Measurements from ENCODE around the gene TBC1D4. TPM values are rescaled to one million over a fixed set of nuclear protein-coding genes. Genes with fewer than 3 reads are reported as not detected.
A peak's percentile ranks its signal among the peaks of the same experiment; 100 is the strongest.

The TBC1D4 gene
- total RNA-seq, 1 donor from 2014 or later, result 19.8 TPM

DNA sequence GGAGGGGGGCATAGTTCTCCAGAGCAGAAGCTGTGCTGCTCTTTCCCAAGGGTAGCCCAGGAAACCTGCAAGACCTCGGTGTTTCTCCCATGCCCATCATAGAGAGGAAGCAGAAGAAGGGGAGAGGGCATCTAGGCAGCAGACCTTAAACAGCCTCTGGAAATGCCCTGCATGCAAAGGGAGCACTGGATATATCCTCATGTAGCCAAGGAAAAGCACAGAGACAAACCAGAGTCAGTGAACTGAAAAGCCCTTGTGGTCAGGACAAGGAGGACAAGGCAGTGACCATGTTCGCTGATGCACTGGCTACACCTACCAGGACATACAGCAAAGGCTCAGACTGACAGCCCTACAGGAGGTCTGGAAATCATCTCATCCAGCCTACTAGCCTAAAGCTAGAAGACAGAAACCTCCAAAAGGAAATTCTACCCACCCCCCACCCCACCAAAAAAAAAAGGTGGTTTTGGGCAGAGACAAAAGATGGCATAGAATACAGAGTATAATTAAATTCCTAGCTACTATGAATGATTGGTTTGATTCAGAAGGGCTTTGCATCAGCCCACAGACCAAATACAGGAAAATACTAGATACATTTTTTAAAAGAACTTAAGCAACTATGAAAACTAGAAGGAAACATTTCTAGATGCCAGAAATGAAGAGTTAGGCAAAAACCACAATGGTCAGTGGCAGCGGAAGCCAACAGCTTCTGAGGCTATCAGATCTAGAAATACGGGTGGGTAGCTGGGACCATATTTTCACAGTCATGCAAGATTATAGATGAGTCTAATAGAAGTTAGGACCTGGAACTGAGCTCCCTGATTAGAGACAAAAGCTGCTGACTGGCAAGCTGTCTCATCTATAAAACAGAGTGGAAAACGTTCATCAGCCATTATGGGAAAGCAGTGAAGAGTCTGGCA lies 4.4 kb upstream of the TBC1D4 start:
- H3K9ac ChIP-seq (ENCODE audit: low read depth in 1 of 3, low read length in 3 of 3), result no peak overlapping the region
- H3K27me3 ChIP-seq (ENCODE audit: control insufficient read depth in 3 of 3, insufficient read depth in 3 of 3, low read length in 3 of 3), result no peaks in the 10 kb centered on the region
- no peak overlapping the region for H3K27ac ChIP-seq (ENCODE audit: low read depth, low read length)
- H3K36me3 ChIP-seq (ENCODE audit: control insufficient read depth in 3 of 3, insufficient read depth in 3 of 3, low read length in 3 of 3), result no peaks in the 10 kb centered on the region
- H3K4me3 ChIP-seq (ENCODE audit: low read length in 3 of 3), result no peak overlapping the region
- H3K4me1 ChIP-seq (ENCODE audit: control insufficient read depth in 3 of 3, insufficient read depth in 3 of 3, low read length in 3 of 3), result peaks cover 0 to 3% (median 0%) of the 10 kb centered on the region in 3 donors
- no peaks in the 10 kb centered on the region for H3K9me3 ChIP-seq (ENCODE audit: control insufficient read depth in 3 of 3, low read length in 3 of 3)

DNA sequence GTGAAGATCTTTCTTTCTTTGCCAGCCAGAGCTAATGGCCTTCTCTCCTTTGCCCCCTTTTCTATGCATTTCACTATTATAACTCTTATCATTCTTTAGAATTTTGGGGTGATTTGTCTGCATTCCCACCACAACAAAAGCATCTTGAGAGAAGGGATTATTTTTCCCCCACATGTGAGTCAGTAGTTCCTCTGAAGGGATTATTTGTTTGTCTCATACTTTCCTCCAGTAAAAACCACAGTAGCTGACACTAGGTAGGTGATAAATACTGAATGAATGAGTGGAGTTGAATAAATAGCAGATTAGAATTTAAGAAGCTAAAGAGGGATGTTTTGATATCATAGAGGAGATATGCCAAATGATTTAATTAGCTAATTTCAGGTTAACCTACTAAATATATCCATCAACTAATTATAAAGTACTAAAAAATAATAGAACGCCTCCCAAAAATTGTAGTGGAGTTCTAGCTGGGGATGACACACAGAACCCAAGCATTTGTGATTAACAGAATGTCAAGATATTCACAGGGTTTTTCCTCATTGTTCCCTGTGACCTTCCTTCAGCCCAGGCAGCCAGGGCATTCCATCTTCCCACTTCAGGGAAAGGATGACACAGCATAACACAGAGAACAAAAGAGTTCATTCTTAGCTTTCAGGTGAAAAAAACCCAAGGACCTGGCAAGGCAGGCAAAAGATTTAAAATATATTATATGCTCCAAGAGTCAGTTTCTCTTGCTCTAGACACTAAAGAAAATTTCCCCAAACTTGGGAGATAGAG lies 3.5 kb upstream of the TBC1D4 start:
- H3K9me3 ChIP-seq (ENCODE audit: control insufficient read depth in 3 of 3, low read length in 3 of 3), result no peaks in the 10 kb centered on the region
- no peaks in the 10 kb centered on the region for H3K36me3 ChIP-seq (ENCODE audit: control insufficient read depth in 3 of 3, insufficient read depth in 3 of 3, low read length in 3 of 3)
- no peak overlapping the region for H3K4me3 ChIP-seq (ENCODE audit: low read length in 3 of 3)
- no peak overlapping the region for H3K27ac ChIP-seq (ENCODE audit: low read depth, low read length)
- H3K9ac ChIP-seq (ENCODE audit: low read depth in 1 of 3, low read length in 3 of 3), result no peak overlapping the region
- peaks cover 0 to 7% (median 0%) of the 10 kb centered on the region in 3 donors for H3K4me1 ChIP-seq (ENCODE audit: control insufficient read depth in 3 of 3, insufficient read depth in 3 of 3, low read length in 3 of 3)
- H3K27me3 ChIP-seq (ENCODE audit: control insufficient read depth in 3 of 3, insufficient read depth in 3 of 3, low read length in 3 of 3), result no peaks in the 10 kb centered on the region

DNA sequence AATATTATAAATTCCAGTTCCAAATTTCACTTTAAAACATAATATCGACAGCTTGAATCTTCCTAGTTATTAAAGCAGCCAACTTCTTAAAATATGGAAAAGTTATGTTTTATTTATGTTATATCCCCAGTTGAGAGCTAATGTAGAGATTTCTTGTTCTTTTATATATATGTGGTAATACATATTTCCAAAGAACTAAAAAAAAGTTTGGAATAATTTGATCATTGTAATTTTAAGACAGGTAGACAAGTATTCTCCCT lies 781 bp upstream of the TBC1D4 start:
- Histone ChIP-seq H3K27ac (ENCODE audit: low read depth, low read length) (peak overlapping the region; percentile 83), H3K9me3 (ENCODE audit: control insufficient read depth in 3 of 3, low read length in 3 of 3) (no peaks in the 10 kb centered on the region), H3K36me3 (ENCODE audit: control insufficient read depth in 3 of 3, insufficient read depth in 3 of 3, low read length in 3 of 3) (no peaks in the 10 kb centered on the region), H3K9ac (ENCODE audit: low read depth in 1 of 3, low read length in 3 of 3) (peak overlapping the region; percentile 76 to 88 (median 82)), H3K4me1 (ENCODE audit: control insufficient read depth in 3 of 3, insufficient read depth in 3 of 3, low read length in 3 of 3) (peaks cover 7 to 12% (median 11%) of the 10 kb centered on the region in 3 donors), H3K4me3 (ENCODE audit: low read length in 3 of 3) (peak overlapping the region; percentile 77 to 86 (median 85)), H3K27me3 (ENCODE audit: control insufficient read depth in 3 of 3, insufficient read depth in 3 of 3, low read length in 3 of 3) (no peaks in the 10 kb centered on the region)

DNA sequence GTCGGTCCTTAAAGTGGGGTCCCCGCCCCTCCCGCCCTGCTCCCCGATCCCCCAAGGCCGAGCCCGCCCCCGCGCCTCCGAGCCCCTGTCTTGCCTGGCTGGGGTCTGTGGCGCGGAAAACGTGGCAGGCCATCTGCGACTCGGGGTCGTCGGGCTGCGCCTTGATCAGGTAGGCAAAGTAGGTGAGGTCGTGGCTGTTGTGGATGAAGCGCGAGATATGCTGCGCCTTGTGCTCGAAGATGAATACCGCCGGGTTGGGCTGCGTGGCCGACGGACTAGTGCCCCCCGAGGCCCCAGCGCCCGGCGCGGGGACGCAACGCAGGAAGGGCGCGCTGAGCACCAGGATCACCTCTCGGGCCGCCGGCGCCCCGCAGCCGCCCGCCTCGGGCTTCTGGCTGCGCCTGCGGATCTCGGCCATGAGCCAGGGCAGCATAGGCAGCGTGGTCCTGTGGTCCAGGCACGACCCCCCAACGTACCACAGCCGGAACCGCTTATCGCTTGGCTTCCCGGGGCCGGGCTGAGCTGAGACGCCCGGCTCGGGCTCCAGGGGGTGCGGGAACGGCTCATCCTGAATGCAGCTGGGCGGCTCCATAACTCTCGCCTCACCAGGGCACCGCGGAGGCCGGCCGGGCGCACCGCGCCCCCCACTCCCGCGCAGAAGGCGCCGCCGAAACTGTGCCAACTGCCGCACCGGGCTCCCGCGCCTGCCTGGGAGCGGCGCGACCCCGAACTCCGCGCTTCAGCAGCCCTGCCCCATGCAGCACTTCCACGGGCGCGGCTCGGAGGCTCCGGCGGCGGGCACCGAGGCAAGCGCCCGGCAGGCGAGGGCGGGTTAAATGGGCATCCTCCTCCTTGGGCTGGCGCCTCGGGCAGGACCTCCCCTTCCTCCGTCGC lies 546 bp downstream of the TBC1D4 start:
- peak overlapping the region; percentile 85 to 92 (median 86) for H3K4me3 ChIP-seq (ENCODE audit: low read length in 3 of 3)
- H3K36me3 ChIP-seq (ENCODE audit: control insufficient read depth in 3 of 3, insufficient read depth in 3 of 3, low read length in 3 of 3), result no peaks in the 10 kb centered on the region
- H3K27me3 ChIP-seq (ENCODE audit: control insufficient read depth in 3 of 3, insufficient read depth in 3 of 3, low read length in 3 of 3), result no peaks in the 10 kb centered on the region
- peak overlapping the region; percentile 83 for H3K27ac ChIP-seq (ENCODE audit: low read depth, low read length)
- peaks cover 7 to 18% (median 13%) of the 10 kb centered on the region in 3 donors for H3K4me1 ChIP-seq (ENCODE audit: control insufficient read depth in 3 of 3, insufficient read depth in 3 of 3, low read length in 3 of 3)
- H3K9me3 ChIP-seq (ENCODE audit: control insufficient read depth in 3 of 3, low read length in 3 of 3), result no peaks in the 10 kb centered on the region
- peak overlapping the region; percentile 71 to 88 (median 82) for H3K9ac ChIP-seq (ENCODE audit: low read depth in 1 of 3, low read length in 3 of 3)

DNA sequence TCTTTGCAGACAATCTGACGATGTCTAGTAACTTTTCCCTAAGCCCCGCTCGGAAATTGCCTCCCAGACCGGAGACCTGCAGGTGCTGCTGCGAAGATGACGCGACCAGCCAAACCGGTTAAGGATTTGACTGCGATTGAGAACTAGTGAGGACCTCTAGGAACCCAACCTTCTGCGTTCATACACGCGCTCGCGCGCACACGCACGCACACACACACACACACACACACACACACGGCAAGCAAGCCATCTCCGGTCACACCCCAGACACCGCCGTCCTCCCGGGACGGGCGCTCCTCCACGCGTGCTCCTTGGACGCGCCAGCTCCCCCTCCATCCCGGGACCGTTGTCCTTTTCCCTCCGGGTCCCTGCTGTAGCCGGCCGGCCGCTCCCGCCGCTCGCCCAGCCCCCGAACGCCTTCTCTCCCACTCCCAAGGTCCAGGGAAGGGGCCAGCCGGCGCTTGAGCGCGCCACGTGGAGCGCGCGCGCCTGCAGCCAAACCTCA lies 1.2 kb downstream of the TBC1D4 start:
- Histone ChIP-seq H3K27ac (ENCODE audit: low read depth, low read length) (peak overlapping the region; percentile 83), H3K27me3 (ENCODE audit: control insufficient read depth in 3 of 3, insufficient read depth in 3 of 3, low read length in 3 of 3) (no peaks in the 10 kb centered on the region), H3K36me3 (ENCODE audit: control insufficient read depth in 3 of 3, insufficient read depth in 3 of 3, low read length in 3 of 3) (no peaks in the 10 kb centered on the region), H3K9ac (ENCODE audit: low read depth in 1 of 3, low read length in 3 of 3) (peak overlapping the region; percentile 81 to 88 (median 88)), H3K4me1 (ENCODE audit: control insufficient read depth in 3 of 3, insufficient read depth in 3 of 3, low read length in 3 of 3) (peaks cover 7 to 18% (median 10%) of the 10 kb centered on the region in 3 donors), H3K9me3 (ENCODE audit: control insufficient read depth in 3 of 3, low read length in 3 of 3) (no peaks in the 10 kb centered on the region), H3K4me3 (ENCODE audit: low read length in 3 of 3) (peak overlapping the region; percentile 85 to 92 (median 86))

DNA sequence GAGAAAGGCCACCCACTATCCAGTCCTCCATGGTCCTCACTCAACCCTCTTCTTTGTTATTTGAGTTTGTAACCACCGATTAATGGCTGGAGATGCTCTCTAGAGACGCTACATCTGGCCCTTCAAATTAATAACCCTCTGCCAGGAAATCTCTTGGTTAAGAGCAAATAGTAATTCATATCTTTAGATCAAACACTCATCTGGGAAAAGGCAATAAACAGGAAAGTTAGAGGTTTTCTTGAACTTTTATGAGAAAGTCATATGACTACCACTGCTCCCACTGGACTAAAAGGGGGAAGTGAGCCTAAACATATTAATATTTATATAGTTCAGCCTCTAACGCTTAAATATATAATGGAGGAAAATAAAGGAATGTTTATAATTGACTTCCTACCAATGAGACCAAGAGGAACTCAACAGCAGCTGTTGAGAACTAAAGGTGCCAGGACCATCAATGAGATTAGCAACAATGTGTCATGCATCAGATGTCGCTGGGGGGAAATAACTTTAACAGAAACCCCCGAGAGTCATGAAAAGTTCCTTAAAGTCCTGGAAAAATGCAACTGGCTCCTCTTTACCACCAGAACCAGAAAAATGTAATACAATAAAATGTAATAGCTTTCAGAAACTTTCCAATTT lies 2.7 kb downstream of the TBC1D4 start:
- Histone ChIP-seq H3K36me3 (ENCODE audit: control insufficient read depth in 3 of 3, insufficient read depth in 3 of 3, low read length in 3 of 3) (no peaks in the 10 kb centered on the region), H3K27me3 (ENCODE audit: control insufficient read depth in 3 of 3, insufficient read depth in 3 of 3, low read length in 3 of 3) (no peaks in the 10 kb centered on the region), H3K9me3 (ENCODE audit: control insufficient read depth in 3 of 3, low read length in 3 of 3) (no peaks in the 10 kb centered on the region), H3K4me3 (ENCODE audit: low read length in 3 of 3) (peak overlapping the region; percentile 85 to 92 (median 86)), H3K4me1 (ENCODE audit: control insufficient read depth in 3 of 3, insufficient read depth in 3 of 3, low read length in 3 of 3) (peaks cover 10 to 18% (median 13%) of the 10 kb centered on the region in 3 donors), H3K27ac (ENCODE audit: low read depth, low read length) (peak overlapping the region; percentile 83), H3K9ac (ENCODE audit: low read depth in 1 of 3, low read length in 3 of 3) (peak overlapping the region in 2 of 3 donors; percentile 52 to 81)

DNA sequence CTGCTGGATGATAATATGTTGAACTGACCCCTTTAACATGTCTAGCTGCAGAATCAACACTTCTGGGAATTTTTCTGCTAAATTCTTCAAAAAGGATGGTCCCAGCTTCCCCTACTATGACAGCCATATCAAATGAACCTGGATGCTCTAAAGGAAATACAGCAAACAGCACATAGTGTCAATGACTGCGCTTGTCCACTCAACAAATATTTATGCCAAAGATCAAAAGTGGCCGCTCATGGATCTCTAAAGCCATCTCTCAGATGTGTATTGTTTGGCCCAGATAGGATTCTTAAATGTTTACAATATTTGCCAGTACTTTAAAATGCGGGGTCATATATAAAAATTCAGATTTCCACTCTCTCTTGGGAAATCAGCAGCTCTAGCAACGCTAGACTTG lies 3.3 kb downstream of the TBC1D4 start:
- H3K4me3 ChIP-seq (ENCODE audit: low read length in 3 of 3), result peak overlapping the region; percentile 85 to 92 (median 86)
- H3K4me1 ChIP-seq (ENCODE audit: control insufficient read depth in 3 of 3, insufficient read depth in 3 of 3, low read length in 3 of 3), result peaks cover 10 to 18% (median 15%) of the 10 kb centered on the region in 3 donors
- no peaks in the 10 kb centered on the region for H3K9me3 ChIP-seq (ENCODE audit: control insufficient read depth in 3 of 3, low read length in 3 of 3)
- H3K36me3 ChIP-seq (ENCODE audit: control insufficient read depth in 3 of 3, insufficient read depth in 3 of 3, low read length in 3 of 3), result no peaks in the 10 kb centered on the region
- peak overlapping the region; percentile 83 for H3K27ac ChIP-seq (ENCODE audit: low read depth, low read length)
- H3K9ac ChIP-seq (ENCODE audit: low read depth in 1 of 3, low read length in 3 of 3), result peak overlapping the region in 1 of 3 donors; percentile 81
- no peaks in the 10 kb centered on the region for H3K27me3 ChIP-seq (ENCODE audit: control insufficient read depth in 3 of 3, insufficient read depth in 3 of 3, low read length in 3 of 3)

DNA sequence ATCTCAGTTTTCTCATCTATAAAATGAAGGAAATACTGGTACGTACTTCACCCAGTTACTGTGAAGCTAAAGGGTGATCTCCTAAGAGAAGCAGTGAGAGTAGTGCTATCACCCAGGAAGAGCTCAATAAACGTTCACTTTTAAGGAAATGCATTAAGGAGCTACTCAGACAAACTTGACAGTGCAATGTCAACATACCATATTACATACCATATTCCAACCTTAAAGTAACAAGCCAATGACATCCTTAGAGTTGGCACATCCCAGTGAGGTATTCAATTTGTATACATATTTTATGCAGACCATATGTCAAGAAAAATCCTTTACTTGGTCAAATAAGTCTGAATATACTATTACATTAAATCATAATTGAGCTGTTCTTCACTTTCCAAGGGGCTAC lies 7.0 kb downstream of the TBC1D4 start:
- H3K4me1 ChIP-seq (ENCODE audit: control insufficient read depth in 3 of 3, insufficient read depth in 3 of 3, low read length in 3 of 3), result peaks cover 18 to 29% (median 20%) of the 10 kb centered on the region in 3 donors
- H3K9me3 ChIP-seq (ENCODE audit: control insufficient read depth in 3 of 3, low read length in 3 of 3), result no peaks in the 10 kb centered on the region
- H3K27me3 ChIP-seq (ENCODE audit: control insufficient read depth in 3 of 3, insufficient read depth in 3 of 3, low read length in 3 of 3), result no peaks in the 10 kb centered on the region
- H3K27ac ChIP-seq (ENCODE audit: low read depth, low read length), result no peak overlapping the region
- H3K9ac ChIP-seq (ENCODE audit: low read depth in 1 of 3, low read length in 3 of 3), result no peak overlapping the region
- no peaks in the 10 kb centered on the region for H3K36me3 ChIP-seq (ENCODE audit: control insufficient read depth in 3 of 3, insufficient read depth in 3 of 3, low read length in 3 of 3)
- H3K4me3 ChIP-seq (ENCODE audit: low read length in 3 of 3), result no peak overlapping the region

DNA sequence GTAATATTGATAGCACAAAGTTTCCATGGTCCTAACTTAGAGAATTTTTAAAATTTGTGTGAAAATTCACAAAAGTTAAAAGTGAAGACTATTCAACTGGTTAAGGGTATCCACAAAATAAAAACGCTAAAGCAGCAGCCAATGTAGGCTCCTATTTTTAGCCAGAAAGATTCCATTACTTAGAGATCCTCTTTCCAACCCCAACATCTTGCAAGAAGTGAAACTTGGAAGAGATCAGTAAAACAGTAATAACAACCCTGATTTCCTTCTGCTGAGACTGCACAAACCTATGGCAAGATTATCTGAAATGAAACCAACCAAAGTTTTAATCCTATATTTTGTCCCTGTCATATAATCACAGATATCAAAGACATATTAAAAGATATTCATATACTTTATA lies 8.5 kb downstream of the TBC1D4 start:
- Histone ChIP-seq H3K4me3 (ENCODE audit: low read length in 3 of 3) (no peak overlapping the region), H3K27ac (ENCODE audit: low read depth, low read length) (peak overlapping the region; percentile 54)

More for the DNA sequence above, 8.5 kb downstream of the TBC1D4 start:
- Histone ChIP-seq H3K27me3 (ENCODE audit: control insufficient read depth in 3 of 3, insufficient read depth in 3 of 3, low read length in 3 of 3) (no peaks in the 10 kb centered on the region), H3K9ac (ENCODE audit: low read depth in 1 of 3, low read length in 3 of 3) (peak overlapping the region in 1 of 3 donors; percentile 16), H3K36me3 (ENCODE audit: control insufficient read depth in 3 of 3, insufficient read depth in 3 of 3, low read length in 3 of 3) (no peaks in the 10 kb centered on the region), H3K4me1 (ENCODE audit: control insufficient read depth in 3 of 3, insufficient read depth in 3 of 3, low read length in 3 of 3) (peaks cover 16 to 32% (median 27%) of the 10 kb centered on the region in 3 donors), H3K9me3 (ENCODE audit: control insufficient read depth in 3 of 3, low read length in 3 of 3) (no peaks in the 10 kb centered on the region)

Data from skeletal muscle tissue (tissue), 4 donors.